Ovary (tissue), 3 donors: ENCODE results near the gene CCDC194.

ENCODE experiments used
- CTCF ChIP-seq, 3 donors: fragments of 450-650 bp in 2 of 3; fragments of 200-600 bp in 1 of 3; IDR thresholded peaks; one replicate each; pipeline versions ENCODE4 v1.5.1 to v1.8.0; 2016 to 2022; ENCODE audit warnings: antibody characterized with exemption in 3 of 3, mild to moderate bottlenecking in 1 of 3
- EP300 ChIP-seq: sonication (generic); formaldehyde crosslinking; IDR thresholded peaks from one replicate; pipeline ENCODE4 v1.6.1; 2017; ENCODE audit warnings: antibody characterized with exemption
- POLR2A ChIP-seq: fragments of 450-650 bp; IDR thresholded peaks from one replicate; pipeline ENCODE4 v1.6.1; 2017; ENCODE audit warnings: antibody characterized with exemption, mild to moderate bottlenecking, moderate library complexity
- donor health status: DM: no; HTN: no; CAD: no.

GRCh38 chr19:17436874-17437267, 42.9 kb upstream of the CCDC194 start:
- TF ChIP-seq CTCF (IDR thresholded peaks at IDR 0.05) (no peak), POLR2A (no peak), EP300 (no peak)
